Epithelial cell of esophagus (primary cell): ENCODE results near the gene CDCA8.
"Not testable (repeated sequence)": the region's sequence is repeated elsewhere in the genome, so short reads cannot be mapped to it uniquely, and the experiment has no call there.

Experiments used
- DNase-seq: peaks from one replicate; pipeline ENCODE4 v3.0.0; 2010; ENCODE audit warnings: low read depth
- H3K4me3 ChIP-seq: 2 replicates; pipeline ENCODE4 v1.5.1; 2011; ENCODE audit warnings: mild to moderate bottlenecking, low read length, control low read depth
- CTCF ChIP-seq: IDR thresholded peaks from 2 replicates; pipeline ENCODE4 v1.5.1; 2011; ENCODE audit warnings: low read depth, mild to moderate bottlenecking, low read length, control low read depth, inconsistent platforms; ENCODE audit not compliant: insufficient read depth; ENCODE audit errors: missing control alignments

CDCA8 gene

GRCh38 chr1:37685722-37686121 lies 6.6 kb upstream of the CDCA8 start:
- no peak overlapping the region for H3K4me3 ChIP-seq
- TF ChIP-seq CTCF = no peak
- no peak for DNase-seq

- DNase-seq, H3K4me3 ChIP-seq: not testable (repeated sequence)
Measured at GRCh38 chr1:37687764-37688163, 4.6 kb upstream of the CDCA8 start.

- no peak for TF ChIP-seq CTCF
- peak overlapping the region; percentile 80 for H3K4me3 ChIP-seq
- no peak for DNase-seq
Measured at GRCh38 chr1:37688926-37689325, 3.4 kb upstream of the CDCA8 start.

- peak overlapping the region; percentile 80 for H3K4me3 ChIP-seq
- no peak for TF ChIP-seq CTCF
- peak; percentile 56 for DNase-seq
Measured at GRCh38 chr1:37691497-37692077, 729 bp upstream of the CDCA8 start.

- peak overlapping the region; percentile 80 for H3K4me3 ChIP-seq
- DNase-seq = no peak
- TF ChIP-seq CTCF = no peak
Measured at GRCh38 chr1:37692834-37693175, 489 bp downstream of the CDCA8 start.

- no peak for DNase-seq
- TF ChIP-seq CTCF = no peak
- H3K4me3 ChIP-seq = no peak overlapping the region
Measured at GRCh38 chr1:37697090-37697489, 4.8 kb downstream of the CDCA8 start.

GRCh38 chr1:37697737-37698136 lies 5.4 kb downstream of the CDCA8 start:
- H3K4me3 ChIP-seq = no peak overlapping the region
- DNase-seq = no peak
- no peak for TF ChIP-seq CTCF
